H1 (cell line): ENCODE measurements around the gene SLAMF1. TPM values are rescaled to one million over a fixed set of nuclear protein-coding genes. Genes with fewer than 3 reads are reported as not detected.
A peak's percentile ranks its signal among the peaks of the same experiment; 100 is the strongest.

Experiments
- CTCF ChIA-PET: fragments of 300-600 bp; sonication (Branson Sonifier 250); formaldehyde crosslinking; loops from one replicate; lab custom pipeline; 2021; ENCODE audit not compliant: partially characterized antibody; lab: Charles Lee
- POLR2A ChIA-PET: fragments of 300-600 bp; sonication (Branson Sonifier 250); formaldehyde crosslinking; loops from one replicate; lab custom pipeline; 2021; ENCODE audit warnings: inconsistent platforms; ENCODE audit not compliant: partially characterized antibody; lab: Charles Lee
- DNase-seq, 2 experiments: peaks; one replicate each; pipeline versions ENCODE4 v3.0.0 to v3.0.0-alpha.2; 2010 to 2022; ENCODE audit warnings: low spot score in 2 of 2, low read depth in 1 of 2, mixed read lengths in 1 of 2
- FAIRE-seq: peaks from 2 replicates; lab custom pipeline; 2011; peaks lifted over from hg19 to GRCh38; lab: Jason Lieb, UNC
- H2AFZ ChIP-seq: 2 replicates; pipeline ENCODE4 v1.8.1; 2012; ENCODE audit warnings: low read length, inconsistent platforms
- H2AK5ac ChIP-seq: 2 replicates; pipeline ENCODE4 v1.6.1; 2013; ENCODE audit warnings: low read depth, low read length
- H2BK120ac ChIP-seq: replicated peaks from 2 replicates; pipeline ENCODE3; 2013; ENCODE audit warnings: low read depth, low read length, inconsistent platforms
- H2BK12ac ChIP-seq: 2 replicates; pipeline ENCODE4 v1.6.1; 2013; ENCODE audit warnings: low read depth, low read length
- H2BK15ac ChIP-seq: 2 replicates; pipeline ENCODE4 v1.6.1; 2013; ENCODE audit warnings: low read length
- H2BK20ac ChIP-seq: 2 replicates; pipeline ENCODE4 v1.6.1; 2013; ENCODE audit warnings: low read length
- H2BK5ac ChIP-seq: 2 replicates; pipeline ENCODE4 v1.6.1; 2013; ENCODE audit warnings: low read depth, low read length
- H3K14ac ChIP-seq: 2 replicates; pipeline ENCODE4 v1.6.1; 2013; ENCODE audit warnings: inconsistent platforms; ENCODE audit not compliant: insufficient read length
- H3K18ac ChIP-seq: 2 replicates; pipeline ENCODE4 v1.6.1; 2013; ENCODE audit warnings: low read length; ENCODE audit errors: extremely low read depth
- H3K23ac ChIP-seq: 2 replicates; pipeline ENCODE4 v1.6.1; 2013; ENCODE audit warnings: inconsistent platforms; ENCODE audit not compliant: insufficient read length
- H3K23me2 ChIP-seq: 2 replicates; pipeline ENCODE4 v1.6.1; 2013; ENCODE audit warnings: low read depth, low read length
- H3K27ac ChIP-seq: 2 replicates; pipeline ENCODE4 v1.6.1; 2011; ENCODE audit warnings: low read depth, low read length, inconsistent platforms
- H3K27me3 ChIP-seq, 4 experiments: replicated peaks in 1 of 4; 1 replicate in 1 of 4; 2 replicates in 3 of 4; pipeline versions ENCODE4 v1.6.1 to v1.8.1; 2011 to 2013; ENCODE audit warnings: low read length in 3 of 4, mild to moderate bottlenecking in 3 of 4, inconsistent platforms in 2 of 4, mixed read lengths in 2 of 4, moderate library complexity in 1 of 4; ENCODE audit not compliant: control insufficient read depth in 3 of 4, insufficient read depth in 3 of 4; ENCODE audit errors: extremely low read depth in 1 of 4
- H3K36me3 ChIP-seq, 4 experiments: 2 replicates each; pipeline versions ENCODE4 v1.6.1 to v1.8.1; 2011 to 2013; ENCODE audit warnings: mild to moderate bottlenecking in 4 of 4, low read length in 3 of 4, moderate library complexity in 2 of 4, control low read depth in 1 of 4, inconsistent platforms in 1 of 4; ENCODE audit not compliant: insufficient read depth in 4 of 4, control insufficient read depth in 2 of 4
- H3K4ac ChIP-seq: replicated peaks from 2 replicates; pipeline ENCODE3; 2013; ENCODE audit warnings: low read length, low read depth, mixed read lengths, inconsistent platforms; ENCODE audit not compliant: insufficient read length
- H3K4me1 ChIP-seq, 4 experiments: replicated peaks in 1 of 4; 1 replicate in 1 of 4; 2 replicates in 3 of 4; pipeline versions ENCODE4 v1.6.1 to v1.8.1; 2011 to 2013; ENCODE audit warnings: low read length in 3 of 4, inconsistent platforms in 2 of 4, mixed read lengths in 1 of 4; ENCODE audit not compliant: insufficient read depth in 4 of 4, control insufficient read depth in 3 of 4
- H3K4me2 ChIP-seq, 2 experiments: 2 replicates each; pipeline versions ENCODE4 v1.6.1 to v1.8.1; 2011 to 2013; ENCODE audit warnings: low read depth in 2 of 2, low read length in 2 of 2, control low read depth in 1 of 2, inconsistent platforms in 1 of 2, mild to moderate bottlenecking in 1 of 2; ENCODE audit not compliant: insufficient read depth in 1 of 2
- H3K4me3 ChIP-seq, 4 experiments: fragments of 200-600, 300-600 bp in 1 of 4; sonication (generic), shearing (Covaris generic), sonication (Bioruptor Twin) in 1 of 4; 2 replicates each; pipeline versions ENCODE4 v1.5.1 to v1.8.1; 2011 to 2016; ENCODE audit warnings: low read length in 4 of 4, low read depth in 3 of 4, control low read depth in 2 of 4, inconsistent platforms in 2 of 4, mild to moderate bottlenecking in 2 of 4, mixed read lengths in 1 of 4, moderate library complexity in 1 of 4; ENCODE audit not compliant: insufficient read depth in 2 of 4; ENCODE audit errors: extremely low read depth in 1 of 4
- H3K56ac ChIP-seq: replicated peaks from 2 replicates; pipeline ENCODE3; 2013; ENCODE audit warnings: low read depth, mild to moderate bottlenecking, mixed read lengths, low read length, inconsistent platforms; ENCODE audit not compliant: insufficient read length
- H3K79me1 ChIP-seq: 2 replicates; pipeline ENCODE4 v1.6.1; 2013; ENCODE audit warnings: low read depth, low read length, control low read depth
- H3K79me2 ChIP-seq, 2 experiments: 2 replicates each; pipeline versions ENCODE4 v1.6.1 to v1.8.1; 2012 to 2013; ENCODE audit warnings: low read length in 2 of 2, mild to moderate bottlenecking in 2 of 2, inconsistent platforms in 1 of 2; ENCODE audit not compliant: insufficient read depth in 2 of 2, control insufficient read depth in 1 of 2
- H3K9ac ChIP-seq, 4 experiments: replicated peaks in 1 of 4; 1 replicate in 1 of 4; 2 replicates in 3 of 4; pipeline versions ENCODE4 v1.6.1 to v1.8.1; 2011 to 2013; ENCODE audit warnings: low read depth in 3 of 4, low read length in 3 of 4, control low read depth in 2 of 4, mild to moderate bottlenecking in 2 of 4, moderate library complexity in 2 of 4, inconsistent platforms in 1 of 4; ENCODE audit errors: extremely low read depth in 1 of 4
- H3K9me3 ChIP-seq, 2 experiments: 2 replicates each; pipeline versions ENCODE4 v1.6.1 to v1.8.1; 2012 to 2013; ENCODE audit warnings: mild to moderate bottlenecking in 2 of 2, moderate library complexity in 2 of 2, control low read depth in 1 of 2, inconsistent platforms in 1 of 2, low read depth in 1 of 2, low read length in 1 of 2, mixed read lengths in 1 of 2; ENCODE audit not compliant: insufficient read depth in 2 of 2
- H4K20me1 ChIP-seq, 2 experiments: replicated peaks in 1 of 2; 2 replicates each; pipeline versions ENCODE3 to v1.8.1; 2011 to 2013; ENCODE audit warnings: inconsistent platforms in 2 of 2, low read length in 2 of 2, mild to moderate bottlenecking in 1 of 2; ENCODE audit not compliant: insufficient read depth in 2 of 2, control insufficient read depth in 1 of 2
- H4K5ac ChIP-seq: 2 replicates; pipeline ENCODE4 v1.6.1; 2013; ENCODE audit warnings: low read length, low read depth, mixed read lengths, inconsistent platforms; ENCODE audit not compliant: insufficient read length
- H4K8ac ChIP-seq: 2 replicates; pipeline ENCODE4 v1.8.0; 2013; ENCODE audit warnings: mild to moderate bottlenecking, moderate library complexity, low read length, inconsistent platforms; ENCODE audit not compliant: insufficient read depth; ENCODE audit errors: extremely low read depth
- H4K91ac ChIP-seq: replicated peaks from 2 replicates; pipeline ENCODE3; 2013; ENCODE audit warnings: low read length, mixed read lengths, inconsistent platforms; ENCODE audit not compliant: insufficient read length
- CBX5 ChIP-seq: fragments of 300-800, 300-1000 bp; sonication (generic); IDR thresholded peaks from 2 replicates; pipeline ENCODE4 v1.7.1; 2016; ENCODE audit warnings: antibody characterized with exemption, low read length, low read depth
- EP300 ChIP-seq, 2 experiments: IDR thresholded peaks; 1 replicate in 1 of 2; 2 replicates in 1 of 2; pipeline ENCODE4 v1.6.1; 2011 to 2012; ENCODE audit warnings: low read depth in 2 of 2, low read length in 2 of 2, mild to moderate bottlenecking in 2 of 2, borderline replicate concordance in 1 of 2, inconsistent platforms in 1 of 2, moderate library complexity in 1 of 2
- KDM1A ChIP-seq: fragments of 200-600, 300-600 bp; sonication (generic); IDR thresholded peaks from 2 replicates; pipeline ENCODE4 v1.7.1; 2016; ENCODE audit warnings: mild to moderate bottlenecking, low read length, borderline replicate concordance
- KDM4A ChIP-seq: IDR thresholded peaks from one replicate; pipeline ENCODE4 v1.7.1; 2012; ENCODE audit warnings: low read depth, mild to moderate bottlenecking, moderate library complexity, low read length, inconsistent platforms; ENCODE audit not compliant: severe bottlenecking
- MAX ChIP-seq: IDR thresholded peaks from 2 replicates; pipeline ENCODE4 v1.6.1; 2012; ENCODE audit warnings: inconsistent platforms
- NANOG ChIP-seq: IDR thresholded peaks from 2 replicates; pipeline ENCODE4 v1.6.1; 2011; ENCODE audit warnings: low read length, low read depth, mild to moderate bottlenecking, inconsistent platforms; ENCODE audit not compliant: insufficient read depth, poor library complexity, severe bottlenecking
- NRF1 ChIP-seq: IDR thresholded peaks from 2 replicates; pipeline ENCODE4 v1.6.1; 2011; ENCODE audit warnings: mild to moderate bottlenecking, low read depth, low read length, improper control_type of control experiment
- SIRT6 ChIP-seq: IDR thresholded peaks from one replicate; pipeline ENCODE4 v1.7.1; 2012; ENCODE audit warnings: low read length, inconsistent platforms
- TBP ChIP-seq: IDR thresholded peaks from 2 replicates; pipeline ENCODE4 v1.6.1; 2011; ENCODE audit warnings: low read depth, low read length, improper control_type of control experiment
- TEAD4 ChIP-seq: IDR thresholded peaks from 2 replicates; pipeline ENCODE4 v1.6.1; 2012; ENCODE audit warnings: low read depth, low read length, inconsistent platforms, mixed read lengths
- YY1 ChIP-seq: IDR thresholded peaks from 2 replicates; pipeline ENCODE4 v1.6.1; 2011; ENCODE audit warnings: low read depth, mild to moderate bottlenecking, low read length
- WGBS, 2 experiments: shearing (Covaris generic) in 1 of 2; methylation state at CpG; one replicate each; pipeline versions ENCODE4 v1.1.6 to v1.1.7; 2013 to 2015; ENCODE audit warnings: low lambda C conversion rate in 2 of 2, mixed read lengths in 2 of 2, inconsistent platforms in 1 of 2, low coverage in 1 of 2, missing lambda C conversion rate in 1 of 2; ENCODE audit not compliant: insufficient replicate concordance in 2 of 2, insufficient coverage in 1 of 2, insufficient read length in 1 of 2; ENCODE audit errors: extremely low coverage in 1 of 2, missing lambda C conversion rate in 1 of 2; 5-methylcytosine and 5-hydroxymethylcytosine counted together
- polyA plus RNA-seq, 7 experiments: library from polyadenylated mRNA; depleted of rRNA in 3 of 7; stranded (reverse) in 5 of 7; unstranded in 2 of 7; fragments of >200 nt in 5 of 7; fragments of 200-250 nt in 2 of 7; gene quantifications; 1 replicate in 5 of 7; 2 replicates in 1 of 7; 4 replicates in 1 of 7; pipeline versions ENCODE4 v1.2.1 to v1.2.3, GENCODE V29; 2011 to 2013; ENCODE audit warnings: missing spikeins in 2 of 7, mixed read lengths in 2 of 7
- total RNA-seq: library from RNA; stranded (reverse); fragmentation: NEBNext Ultra II Directional; extraction: Animal tissue kit (Norgen Biotek cat#: 25700); gene quantifications from 2 replicates; pipeline ENCODE4 v1.2.1, GENCODE V29; 2021
- TF ChIP-seq, protein P1 (sequence below): IDR thresholded peaks from 2 replicates; pipeline ENCODE4 v1.6.1; 2012; ENCODE audit warnings: inconsistent platforms

The SLAMF1 gene
- total and polyA plus RNA-seq, 2 of the 8 experiments (the other 6 are each of a cell fraction or from before 2014, with no cell fraction given), result not detected

- Histone ChIP-seq H3K56ac (no peak overlapping the region), H3K18ac (no peak overlapping the region), H3K23ac (no peak overlapping the region), H3K79me2 (no peaks in the 10 kb centered on the region), H3K27ac (no peak overlapping the region), H2BK20ac (0 out of 2 replicates have a peak overlapping the region, but pooled peaks have one; percentile 44), H3K27me3 (no peaks in the 10 kb centered on the region), H2AK5ac (no peak overlapping the region), H2BK120ac (no peak overlapping the region), H3K4ac (no peak overlapping the region), H4K91ac (no peak overlapping the region), H2BK12ac (no peak overlapping the region), H3K9ac (no peak overlapping the region), H3K14ac (no peak overlapping the region), H4K8ac (no peak overlapping the region), H3K4me1 (no peaks in the 10 kb centered on the region), H3K4me3 (no peak overlapping the region), H4K20me1 (no peaks in the 10 kb centered on the region), H2BK5ac (no peak overlapping the region), H4K5ac (no peak overlapping the region), H3K36me3 (no peaks in the 10 kb centered on the region), H2BK15ac (no peak overlapping the region), H3K79me1 (no peaks in the 10 kb centered on the region), H3K4me2 (no peak overlapping the region), H2AFZ (0 out of 2 replicates have a peak overlapping the region, but pooled peaks have one; percentile 55), H3K9me3 (no peaks in the 10 kb centered on the region; a peak in 1 of 4 replicates), H3K23me2 (no peaks in the 10 kb centered on the region)
- ChIA-PET POLR2A (no interaction called here), CTCF (no interaction called here)
- DNase-seq (no peak), FAIRE-seq (no peak)
- TF ChIP-seq CBX5 (no peak), NANOG (no peak), EP300 (IDR thresholded peaks at IDR 0.05; ENCODE audit: borderline replicate concordance in 1 of 2, low read depth in 2 of 2, low read length in 2 of 2) (no peak), KDM4A (no peak), NRF1 (no peak), TEAD4 (no peak), KDM1A (no peak), MAX (no peak), SIRT6 (no peak), TBP (no peak), YY1 (no peak)
- TF ChIP-seq, protein P1, sequence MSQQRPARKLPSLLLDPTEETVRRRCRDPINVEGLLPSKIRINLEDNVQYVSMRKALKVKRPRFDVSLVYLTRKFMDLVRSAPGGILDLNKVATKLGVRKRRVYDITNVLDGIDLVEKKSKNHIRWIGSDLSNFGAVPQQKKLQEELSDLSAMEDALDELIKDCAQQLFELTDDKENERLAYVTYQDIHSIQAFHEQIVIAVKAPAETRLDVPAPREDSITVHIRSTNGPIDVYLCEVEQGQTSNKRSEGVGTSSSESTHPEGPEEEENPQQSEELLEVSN, result no peak
- WGBS, 2 experiments, result 80% methylated on average over 8 of the region's 8 CpGs; no CpG with 5 or more reads in 1 of the 2 experiments
Observed at GRCh38 chr1:160567858-160568682, 78.8 kb downstream of the SLAMF1 start.
